ENCODE data around the gene EDEM3. TPM values are rescaled to one million over a fixed set of nuclear protein-coding genes. Genes with fewer than 3 reads are reported as not detected.

The EDEM3 gene
- total and polyA plus RNA-seq, 2 of the 8 experiments (the other 6 are each of a cell fraction or from before 2014, with no cell fraction given): 1.6 to 14.0 TPM

GRCh38 chr1:184757891-184758290 lies 3.2 kb upstream of the EDEM3 start (continued):
- no peak for TF ChIP-seq POLR2A (IDR thresholded peaks at IDR 0.05; ENCODE audit: control extremely low read depth in 1 of 2, low read depth in 2 of 2, low read length in 2 of 2)
- TF ChIP-seq CHD1 (IDR thresholded peaks at IDR 0.05; ENCODE audit: low read depth, low read length): no peak

Measured in H1 (cell line).